Measurements from ENCODE around the gene MED23.
"Not testable (repeated sequence)": the region's sequence is repeated elsewhere in the genome, so short reads cannot be mapped to it uniquely, and the experiment has no call there.

The MED23 gene

GRCh38 chr6:131548441-131548840 lies 79.6 kb downstream of the MED23 start:
- H4K20me1 ChIP-seq (ENCODE audit: insufficient read depth), result no peaks in the 10 kb centered on the region
- H2AFZ ChIP-seq (ENCODE audit: low read depth), result no peak overlapping the region
- H3K4me3 ChIP-seq (IDR thresholded peaks at IDR 0.05; ENCODE audit: insufficient read depth, low read depth, low read length), result no peak overlapping the region
- no peak overlapping the region for H3K27ac ChIP-seq
- no peak for TF ChIP-seq CTCF (conservative IDR thresholded peaks at IDR 0.05; ENCODE audit: low read depth, low read length)
- H3K9ac ChIP-seq, result no peak overlapping the region
- H3K4me2 ChIP-seq, result no peak overlapping the region
- no peaks in the 10 kb centered on the region for H3K4me1 ChIP-seq (ENCODE audit: low read depth, poor library complexity, severe bottlenecking)
- H3K27me3 ChIP-seq (ENCODE audit: insufficient read depth, low read depth), result no peaks in the 10 kb centered on the region
- no peaks in the 10 kb centered on the region for H3K79me2 ChIP-seq (ENCODE audit: insufficient read depth, low read depth)
- no peaks in the 10 kb centered on the region for H3K36me3 ChIP-seq (ENCODE audit: insufficient read depth)

GRCh38 chr6:131547488-131547887 lies 80.6 kb downstream of the MED23 start:
- no peak overlapping the region for H3K4me3 ChIP-seq (IDR thresholded peaks at IDR 0.05; ENCODE audit: insufficient read depth, low read depth, low read length)
- H2AFZ ChIP-seq (ENCODE audit: low read depth), result no peak overlapping the region
- no peak overlapping the region for H3K9ac ChIP-seq
- no peaks in the 10 kb centered on the region for H3K27me3 ChIP-seq (ENCODE audit: insufficient read depth, low read depth)
- no peaks in the 10 kb centered on the region for H3K4me1 ChIP-seq (ENCODE audit: low read depth, poor library complexity, severe bottlenecking)
- no peaks in the 10 kb centered on the region for H3K36me3 ChIP-seq (ENCODE audit: insufficient read depth)
- H3K4me2 ChIP-seq, result no peak overlapping the region
- H4K20me1 ChIP-seq (ENCODE audit: insufficient read depth), result no peaks in the 10 kb centered on the region
- H3K79me2 ChIP-seq (ENCODE audit: insufficient read depth, low read depth), result no peaks in the 10 kb centered on the region
- TF ChIP-seq CTCF (conservative IDR thresholded peaks at IDR 0.05; ENCODE audit: low read depth, low read length), result no peak
- H3K27ac ChIP-seq, result no peak overlapping the region

GRCh38 chr6:131545317-131545716 lies 82.7 kb downstream of the MED23 start:
- Histone ChIP-seq H3K27me3 (ENCODE audit: insufficient read depth, low read depth) (no peaks in the 10 kb centered on the region), H3K4me1 (ENCODE audit: low read depth, poor library complexity, severe bottlenecking) (no peaks in the 10 kb centered on the region), H3K4me3 (IDR thresholded peaks at IDR 0.05; ENCODE audit: insufficient read depth, low read depth, low read length) (no peak overlapping the region), H3K36me3 (ENCODE audit: insufficient read depth) (no peaks in the 10 kb centered on the region), H4K20me1 (ENCODE audit: insufficient read depth) (no peaks in the 10 kb centered on the region), H3K4me2 (no peak overlapping the region), H3K27ac (no peak overlapping the region), H3K9ac (no peak overlapping the region), H3K79me2 (ENCODE audit: insufficient read depth, low read depth) (no peaks in the 10 kb centered on the region), H2AFZ (ENCODE audit: low read depth) (no peak overlapping the region)
- TF ChIP-seq CTCF (conservative IDR thresholded peaks at IDR 0.05; ENCODE audit: low read depth, low read length), result no peak

GRCh38 chr6:131538615-131539014 lies 89.4 kb downstream of the MED23 start:
- H3K4me1 ChIP-seq (ENCODE audit: low read depth, poor library complexity, severe bottlenecking); H3K27me3 ChIP-seq (ENCODE audit: insufficient read depth, low read depth); H2AFZ ChIP-seq (ENCODE audit: low read depth); H3K4me3 ChIP-seq (IDR thresholded peaks at IDR 0.05; ENCODE audit: insufficient read depth, low read depth, low read length); H3K36me3 ChIP-seq (ENCODE audit: insufficient read depth); H3K79me2 ChIP-seq (ENCODE audit: insufficient read depth, low read depth); H3K27ac ChIP-seq; H3K4me2 ChIP-seq; H4K20me1 ChIP-seq (ENCODE audit: insufficient read depth); H3K9ac ChIP-seq: not testable (repeated sequence)

- Histone ChIP-seq H3K27ac (no peak overlapping the region), H4K20me1 (ENCODE audit: insufficient read depth) (no peaks in the 10 kb centered on the region), H3K4me3 (IDR thresholded peaks at IDR 0.05; ENCODE audit: insufficient read depth, low read depth, low read length) (no peak overlapping the region), H3K27me3 (ENCODE audit: insufficient read depth, low read depth) (no peaks in the 10 kb centered on the region), H3K4me1 (ENCODE audit: low read depth, poor library complexity, severe bottlenecking) (no peaks in the 10 kb centered on the region), H3K79me2 (ENCODE audit: insufficient read depth, low read depth) (no peaks in the 10 kb centered on the region), H3K36me3 (ENCODE audit: insufficient read depth) (no peaks in the 10 kb centered on the region), H3K4me2 (no peak overlapping the region), H2AFZ (ENCODE audit: low read depth) (no peak overlapping the region), H3K9ac (no peak overlapping the region)
- no peak for TF ChIP-seq CTCF (conservative IDR thresholded peaks at IDR 0.05; ENCODE audit: low read depth, low read length)
These were observed 95.4 kb downstream of the MED23 start for GRCh38 chr6:131532580-131533039.

GRCh38 chr6:131531681-131532080 lies 96.4 kb downstream of the MED23 start:
- H3K36me3 ChIP-seq (ENCODE audit: insufficient read depth); H3K79me2 ChIP-seq (ENCODE audit: insufficient read depth, low read depth); H3K27me3 ChIP-seq (ENCODE audit: insufficient read depth, low read depth): not testable (repeated sequence)

GRCh38 chr6:131530936-131531335 lies 97.1 kb downstream of the MED23 start:
- H2AFZ ChIP-seq (ENCODE audit: low read depth); H3K4me1 ChIP-seq (ENCODE audit: low read depth, poor library complexity, severe bottlenecking); H3K79me2 ChIP-seq (ENCODE audit: insufficient read depth, low read depth); H3K27me3 ChIP-seq (ENCODE audit: insufficient read depth, low read depth); H3K4me2 ChIP-seq; H4K20me1 ChIP-seq (ENCODE audit: insufficient read depth); H3K4me3 ChIP-seq (IDR thresholded peaks at IDR 0.05; ENCODE audit: insufficient read depth, low read depth, low read length); H3K9ac ChIP-seq; H3K27ac ChIP-seq; H3K36me3 ChIP-seq (ENCODE audit: insufficient read depth): not testable (repeated sequence)

More at GRCh38 chr6:131531681-131532080, 96.4 kb downstream of the MED23 start:
- H3K4me3 ChIP-seq (IDR thresholded peaks at IDR 0.05; ENCODE audit: insufficient read depth, low read depth, low read length); H3K27ac ChIP-seq; H3K9ac ChIP-seq; H2AFZ ChIP-seq (ENCODE audit: low read depth); H3K4me2 ChIP-seq; H3K4me1 ChIP-seq (ENCODE audit: low read depth, poor library complexity, severe bottlenecking); H4K20me1 ChIP-seq (ENCODE audit: insufficient read depth): not testable (repeated sequence)
